GM18909 (cell line): ENCODE results near the gene NUCKS1.

ENCODE experiments used
- ATAC-seq: cut with Tn5 transposase; IDR thresholded peaks from one replicate; pipeline ENCODE4 v1.9.1; 2021; ENCODE audit warnings: mild to moderate bottlenecking; ENCODE audit not compliant: unreplicated experiment, poor library complexity

The NUCKS1 gene

GRCh38 chr1:205703072-205703471, 46.9 kb downstream of the NUCKS1 start:
- no peak for ATAC-seq

GRCh38 chr1:205701891-205702290, 48.1 kb downstream of the NUCKS1 start:
- ATAC-seq = no peak

GRCh38 chr1:205701420-205701819, 48.6 kb downstream of the NUCKS1 start:
- ATAC-seq = no peak

- ATAC-seq = no peak
These were observed 49.0 kb downstream of the NUCKS1 start for GRCh38 chr1:205700865-205701401.

GRCh38 chr1:205699416-205699815, 50.6 kb downstream of the NUCKS1 start:
- no peak for ATAC-seq

GRCh38 chr1:205698921-205699320, 51.1 kb downstream of the NUCKS1 start:
- no peak for ATAC-seq

GRCh38 chr1:205693421-205693991, 56.5 kb downstream of the NUCKS1 start:
- ATAC-seq = no peak

- no peak for ATAC-seq
These were observed 57.6 kb downstream of the NUCKS1 start for GRCh38 chr1:205692423-205692822.

- ATAC-seq = no peak
These were observed 59.7 kb downstream of the NUCKS1 start for GRCh38 chr1:205690122-205690756.

GRCh38 chr1:205689479-205689878, 60.5 kb downstream of the NUCKS1 start:
- no peak for ATAC-seq

- ATAC-seq = no peak
These were observed 61.6 kb downstream of the NUCKS1 start for GRCh38 chr1:205688171-205689080.

- ATAC-seq = no peak
These were observed 62.7 kb downstream of the NUCKS1 start for GRCh38 chr1:205687242-205687641.

GRCh38 chr1:205681364-205681763, 68.6 kb downstream of the NUCKS1 start:
- no peak for ATAC-seq

GRCh38 chr1:205680073-205680851, 69.7 kb downstream of the NUCKS1 start, which contains the start of gene SLC45A3:
TSS of gene SLC45A3 (minus strand) at chr1:205680509. CDS start at chr1:205664656, 15,853 bp downstream.
- ATAC-seq = peak; percentile 59

GRCh38 chr1:205678286-205679111, 71.5 kb downstream of the NUCKS1 start:
- no peak for ATAC-seq

- ATAC-seq = no peak
These were observed 72.8 kb downstream of the NUCKS1 start for GRCh38 chr1:205677167-205677566.

GRCh38 chr1:205676597-205676996, 73.4 kb downstream of the NUCKS1 start:
- no peak for ATAC-seq

- no peak for ATAC-seq
These were observed 74.0 kb downstream of the NUCKS1 start for GRCh38 chr1:205676002-205676401.

GRCh38 chr1:205675247-205675646, 74.7 kb downstream of the NUCKS1 start:
- no peak for ATAC-seq
